OCI-M1 (cell line): ENCODE data around the gene DCST2.

Experiments used
- DNase-seq: peaks from one replicate; lab custom pipeline; 2025; lab: John Stamatoyannopoulos, UW

DCST2 gene

DNA sequence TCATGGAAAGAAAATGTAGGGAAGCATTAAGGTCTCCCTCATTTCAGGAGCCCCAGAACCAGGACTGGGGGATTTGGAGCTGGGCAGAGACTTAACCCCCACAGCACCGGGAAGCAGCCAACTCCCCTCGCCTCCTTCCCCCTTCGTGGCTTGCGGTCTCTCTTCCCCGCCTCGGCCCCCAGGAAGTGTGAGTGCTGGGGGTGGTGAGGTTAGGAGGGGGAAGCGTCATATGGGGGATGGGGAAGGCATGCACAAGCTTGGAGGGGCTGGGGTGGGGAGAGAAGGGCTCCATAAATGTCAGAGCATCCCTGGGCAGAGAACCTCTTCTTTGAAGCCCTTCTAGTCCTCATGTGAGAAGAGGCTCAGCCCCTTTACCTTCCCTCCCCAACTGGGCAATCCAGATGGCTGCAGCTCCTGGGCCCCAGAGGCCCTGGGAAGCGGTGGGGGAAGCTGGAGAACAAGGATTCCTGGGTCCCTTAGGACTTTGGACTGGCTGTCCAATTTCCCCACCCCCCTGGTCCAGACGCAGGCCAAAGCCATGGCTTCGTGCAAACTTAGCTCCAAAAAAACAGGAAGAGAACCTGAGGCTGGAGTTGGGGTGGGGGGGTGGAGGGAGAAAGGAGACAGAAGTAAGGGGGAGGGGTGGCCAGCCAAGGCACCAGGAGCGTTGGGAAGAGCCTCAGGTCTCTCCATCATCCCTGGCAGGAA is 23.2 kb downstream of the DCST2 start:
- peak; percentile 42 for DNase-seq

DNA sequence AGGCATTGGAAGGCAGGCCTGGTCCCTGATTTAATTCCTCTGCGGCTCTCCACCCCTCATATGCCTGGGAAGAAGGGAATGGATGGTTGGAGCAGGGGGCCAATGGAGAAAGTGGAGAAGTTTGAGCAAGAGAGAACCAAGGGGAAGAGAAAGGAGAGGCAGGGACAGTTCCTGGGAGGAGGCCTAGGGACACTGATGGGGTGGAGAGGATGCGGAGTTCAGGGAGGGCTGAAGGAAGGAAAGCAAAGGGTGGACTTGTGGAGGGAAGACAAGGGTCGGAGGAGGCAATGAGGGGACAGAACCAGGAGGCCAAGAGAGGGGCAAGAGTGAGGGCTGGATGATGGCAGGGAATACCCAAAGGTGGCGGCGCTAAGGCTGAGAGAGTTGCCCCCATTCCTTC is 23.8 kb downstream of the DCST2 start:
- DNase-seq = no peak

DNA sequence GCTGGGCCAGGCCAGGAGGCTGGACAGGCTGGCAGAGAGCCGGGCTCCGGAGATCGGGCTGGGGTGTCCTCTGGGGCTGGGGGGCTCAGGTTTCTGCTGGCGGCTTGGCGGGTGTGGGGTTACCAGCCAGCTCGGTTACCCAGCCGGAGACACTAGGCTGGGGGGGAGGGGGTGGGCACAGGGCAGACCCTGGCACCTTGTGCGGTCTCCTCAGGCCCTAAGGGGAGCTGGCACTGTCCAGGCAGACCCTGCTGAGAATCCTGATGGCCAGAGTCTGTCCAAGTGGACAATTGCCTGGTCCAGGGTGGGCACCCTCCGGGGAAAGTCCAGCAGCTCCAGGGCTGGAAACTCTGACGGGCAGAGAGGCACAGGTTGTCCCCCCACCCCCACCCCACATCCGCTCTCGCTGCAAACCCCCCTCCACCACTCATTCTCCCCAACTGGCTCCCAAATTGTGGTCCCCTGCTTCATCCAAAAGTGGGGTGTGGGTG is 24.3 kb downstream of the DCST2 start:
- no peak for DNase-seq

DNA sequence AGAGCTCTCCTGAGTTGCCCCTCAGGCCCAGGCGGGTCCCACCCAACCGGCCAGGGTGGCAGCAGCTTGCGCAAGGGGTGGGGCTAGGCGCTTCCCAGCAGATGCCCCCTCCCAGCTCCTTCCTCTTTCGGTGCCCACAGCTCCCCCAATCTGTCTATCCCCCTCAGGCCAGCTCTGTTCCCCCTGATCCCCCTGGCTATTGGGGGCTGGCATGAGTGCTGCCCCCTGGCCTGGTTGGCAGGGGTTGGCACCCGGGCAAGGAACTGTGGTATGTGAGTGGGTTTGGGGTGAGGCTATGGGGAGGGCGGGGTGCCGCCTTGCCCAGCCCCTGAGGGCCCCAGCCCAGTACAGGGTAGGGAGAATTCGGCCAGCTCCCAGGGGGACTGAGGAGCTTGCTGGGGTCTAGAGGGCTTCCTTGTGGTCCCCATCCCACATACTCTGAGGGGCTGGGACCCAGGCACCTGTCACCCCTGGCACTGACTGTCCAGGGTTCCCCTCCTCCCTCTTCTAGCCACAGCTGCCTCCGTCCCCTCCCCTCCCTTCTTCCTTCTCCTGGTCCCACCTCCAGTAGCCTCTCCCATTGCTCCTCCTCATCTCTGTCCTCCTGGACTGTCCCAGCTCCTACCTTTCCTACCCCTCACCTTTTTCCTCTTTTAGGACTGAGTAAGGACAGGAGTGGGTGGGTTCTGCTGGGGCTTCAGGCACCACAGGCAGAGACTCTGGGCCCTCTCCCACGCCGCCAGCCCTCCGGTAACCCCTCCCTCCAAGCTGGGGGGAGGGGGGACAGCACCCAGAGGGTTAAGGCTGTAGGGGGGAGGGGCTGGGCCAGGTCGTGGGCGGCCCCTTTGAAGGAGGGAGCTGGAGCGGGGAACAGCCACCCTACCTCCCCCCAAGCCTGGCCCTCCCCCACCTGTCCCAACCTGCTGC is 25.3 kb downstream of the DCST2 start:
- no peak for DNase-seq

DNA sequence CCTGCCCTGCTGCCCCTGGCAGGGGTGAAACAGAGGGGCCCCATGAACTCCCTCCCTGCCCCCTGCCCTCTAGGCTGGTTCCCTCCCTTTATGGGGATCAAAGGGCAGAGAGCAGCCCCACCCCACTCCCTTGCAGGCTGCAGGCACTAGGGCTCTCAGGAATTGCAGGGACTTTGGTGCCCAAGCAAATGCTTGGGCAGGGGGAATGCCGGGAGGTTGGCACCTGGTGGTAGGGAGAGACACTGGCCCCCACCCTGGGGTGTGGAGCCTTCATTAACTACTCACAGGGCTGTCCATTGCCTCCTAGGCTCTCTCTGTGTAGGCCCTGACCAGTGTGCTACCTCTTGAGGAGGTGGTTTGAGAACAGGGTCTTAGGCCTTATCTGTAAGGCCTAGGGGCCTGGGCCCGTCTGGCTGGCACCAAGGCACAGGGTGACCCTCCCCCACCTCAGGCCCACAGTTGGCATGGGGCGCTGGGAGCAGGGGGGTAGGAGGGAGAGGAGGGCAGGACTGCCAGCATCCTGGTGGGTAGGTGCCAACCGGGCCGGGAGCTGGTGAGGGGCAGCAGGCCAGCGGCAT is 26.2 kb downstream of the DCST2 start:
- no peak for DNase-seq

DNA sequence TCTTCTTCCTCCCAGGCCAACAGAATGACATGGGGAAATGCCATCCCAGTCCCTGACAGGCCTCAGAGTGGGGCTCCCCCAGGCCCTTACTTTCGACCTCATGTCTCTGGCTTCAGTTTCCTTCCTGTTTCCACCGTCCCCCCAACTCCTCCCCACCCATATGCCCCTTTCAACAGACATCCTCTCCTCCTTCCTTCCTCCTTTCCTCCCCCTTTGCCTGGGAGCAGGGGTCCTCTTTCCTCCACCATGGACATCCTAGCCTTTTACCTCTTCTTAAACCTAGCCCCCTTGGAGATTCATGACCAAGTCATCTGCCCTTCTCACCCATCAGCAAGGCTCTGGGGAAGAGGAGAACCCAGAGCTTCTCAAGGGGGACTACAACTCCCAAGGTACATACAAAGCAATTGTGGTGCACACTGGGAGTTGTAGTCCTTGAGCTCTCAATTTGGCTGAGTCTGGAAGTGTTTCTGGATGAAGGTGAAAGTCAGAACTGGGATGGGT is 26.9 kb downstream of the DCST2 start:
- DNase-seq = peak; percentile 58

DNA sequence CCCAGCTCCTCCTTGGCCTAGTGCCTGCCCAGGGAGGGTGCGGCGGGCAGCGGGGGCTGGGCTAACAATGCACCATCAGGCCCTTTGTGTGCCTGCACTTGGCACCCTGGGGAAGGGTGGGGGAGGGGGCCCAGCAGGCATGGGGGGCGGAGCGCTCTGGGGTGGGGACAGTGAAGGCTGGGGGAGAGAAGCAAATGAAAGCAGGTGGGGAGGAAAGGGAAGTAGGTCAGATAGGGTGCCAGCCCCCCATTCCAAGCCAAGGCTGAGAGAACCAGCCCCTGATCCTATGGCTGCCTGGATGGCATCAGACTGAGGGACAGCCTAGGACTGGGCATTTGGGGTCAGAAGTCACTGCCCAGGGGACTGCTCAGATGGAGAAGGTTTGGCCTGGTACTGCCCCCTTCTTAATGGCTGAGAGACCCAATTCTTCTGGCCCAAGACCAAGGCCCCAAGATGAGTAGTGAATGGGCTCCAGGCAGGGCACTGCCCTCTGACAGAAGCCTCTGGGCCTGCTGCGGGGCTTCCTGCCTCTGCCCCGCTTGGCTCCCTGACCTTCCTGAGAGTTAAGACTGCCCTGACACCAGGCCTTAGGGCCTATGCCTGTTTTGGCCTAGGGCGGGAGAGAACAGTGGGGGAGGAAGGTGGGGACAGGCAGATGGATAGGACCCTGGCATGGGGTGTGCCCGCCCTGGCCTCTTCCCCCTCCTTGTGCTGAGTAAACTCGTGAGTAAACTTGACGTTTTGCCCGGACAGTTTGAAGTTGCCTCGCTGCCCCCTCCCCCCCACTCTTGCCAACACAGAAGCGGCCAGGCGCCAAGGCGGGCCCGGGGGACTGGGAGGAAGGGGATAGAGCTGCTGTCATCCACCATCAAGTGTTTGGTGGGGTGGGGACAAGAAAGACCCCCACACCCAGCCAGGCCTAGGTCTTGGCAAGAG is 28.2 kb downstream of the DCST2 start:
- no peak for DNase-seq

DNA sequence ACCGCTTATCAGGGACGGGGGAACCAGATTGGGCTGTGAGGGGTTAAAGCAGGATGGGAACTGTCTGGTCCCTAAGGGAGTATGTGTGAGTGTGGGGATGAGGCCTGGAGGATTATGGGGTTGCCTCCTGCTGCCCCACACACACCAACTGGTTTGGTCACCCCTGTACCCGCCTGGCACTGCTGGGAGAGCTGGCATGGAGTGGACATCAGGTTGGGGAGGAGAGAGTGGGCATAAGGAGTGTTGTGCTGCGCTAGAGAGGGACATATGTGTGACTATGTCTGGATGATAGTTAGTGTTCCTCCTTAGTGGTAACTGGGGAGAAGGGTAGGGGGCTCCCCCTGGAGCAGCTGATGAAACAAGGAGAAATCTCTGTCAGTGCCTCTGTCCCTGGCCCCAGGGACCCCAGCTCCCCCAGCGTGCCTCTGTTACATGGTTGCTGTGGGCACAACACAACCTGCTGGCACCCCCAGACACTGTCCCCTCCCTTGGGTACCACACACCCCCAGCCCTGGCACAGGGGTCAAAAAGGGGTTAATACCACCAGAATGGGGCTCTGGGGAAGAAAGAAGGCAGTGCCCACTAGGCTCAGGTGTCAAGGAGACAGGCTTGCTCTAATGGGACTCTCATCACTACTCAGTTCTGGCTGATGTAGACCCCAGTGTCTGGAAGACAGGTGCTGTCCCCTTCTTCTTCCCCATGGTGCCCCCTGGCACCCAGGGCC is 29.1 kb downstream of the DCST2 start:
- peak; percentile 66 for DNase-seq

DNA sequence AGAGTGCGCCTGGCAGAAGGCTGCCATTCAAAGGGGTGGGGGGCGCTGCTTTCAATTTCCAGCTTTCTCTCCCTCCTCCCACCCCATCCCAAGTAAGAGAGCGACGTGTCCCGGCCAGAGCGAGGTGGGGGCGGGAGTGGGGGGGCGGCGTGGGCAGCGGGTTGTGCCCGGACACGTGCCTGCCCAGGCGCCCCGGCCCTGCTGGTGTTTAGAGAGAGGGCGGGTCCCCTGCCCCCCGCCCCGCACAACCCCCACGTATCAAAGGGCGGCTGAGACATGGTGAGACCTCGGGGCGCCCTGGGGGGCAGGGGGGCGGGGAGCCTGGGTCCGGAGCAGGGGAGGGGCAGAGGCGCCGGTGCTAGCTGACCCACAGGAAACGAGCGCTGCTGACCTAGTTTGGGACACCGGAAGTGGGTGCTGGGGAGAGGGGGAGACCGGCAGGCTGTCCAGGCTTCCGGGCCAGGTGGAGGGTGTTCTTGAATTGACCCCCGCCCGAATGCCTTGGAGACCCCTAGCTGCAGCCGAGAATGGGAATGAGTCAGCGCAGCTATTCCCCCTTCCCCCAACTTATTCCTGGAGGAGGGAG is 29.7 kb downstream of the DCST2 start:
- peak; percentile 83 for DNase-seq

DNA sequence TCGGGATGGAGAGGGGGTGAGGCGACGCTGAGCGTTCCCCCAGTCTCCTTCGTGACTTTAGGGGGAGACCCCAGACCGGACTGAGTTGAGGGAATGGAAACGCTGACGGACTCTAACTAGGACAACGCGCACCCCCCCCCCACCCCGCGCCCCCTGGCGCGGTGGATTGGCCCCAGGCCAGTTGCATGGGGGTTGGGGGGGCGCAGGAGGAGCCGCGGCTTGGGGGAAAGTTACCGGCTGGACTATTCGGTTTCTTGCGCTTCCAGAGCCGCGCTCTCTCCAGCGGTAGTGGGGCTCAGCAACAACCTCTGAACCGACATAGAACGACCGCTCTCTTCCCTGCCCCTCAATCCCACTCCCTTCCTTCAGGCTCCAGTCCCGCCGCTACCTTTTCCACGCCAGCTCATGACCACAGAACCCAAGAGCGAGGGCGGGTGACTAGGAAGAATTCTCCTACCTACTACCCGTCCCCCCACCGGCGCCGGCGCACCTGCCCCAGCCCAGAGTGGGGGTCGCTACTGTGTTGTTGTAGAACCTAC is 30.3 kb downstream of the DCST2 start:
- peak; percentile 68 for DNase-seq

DNA sequence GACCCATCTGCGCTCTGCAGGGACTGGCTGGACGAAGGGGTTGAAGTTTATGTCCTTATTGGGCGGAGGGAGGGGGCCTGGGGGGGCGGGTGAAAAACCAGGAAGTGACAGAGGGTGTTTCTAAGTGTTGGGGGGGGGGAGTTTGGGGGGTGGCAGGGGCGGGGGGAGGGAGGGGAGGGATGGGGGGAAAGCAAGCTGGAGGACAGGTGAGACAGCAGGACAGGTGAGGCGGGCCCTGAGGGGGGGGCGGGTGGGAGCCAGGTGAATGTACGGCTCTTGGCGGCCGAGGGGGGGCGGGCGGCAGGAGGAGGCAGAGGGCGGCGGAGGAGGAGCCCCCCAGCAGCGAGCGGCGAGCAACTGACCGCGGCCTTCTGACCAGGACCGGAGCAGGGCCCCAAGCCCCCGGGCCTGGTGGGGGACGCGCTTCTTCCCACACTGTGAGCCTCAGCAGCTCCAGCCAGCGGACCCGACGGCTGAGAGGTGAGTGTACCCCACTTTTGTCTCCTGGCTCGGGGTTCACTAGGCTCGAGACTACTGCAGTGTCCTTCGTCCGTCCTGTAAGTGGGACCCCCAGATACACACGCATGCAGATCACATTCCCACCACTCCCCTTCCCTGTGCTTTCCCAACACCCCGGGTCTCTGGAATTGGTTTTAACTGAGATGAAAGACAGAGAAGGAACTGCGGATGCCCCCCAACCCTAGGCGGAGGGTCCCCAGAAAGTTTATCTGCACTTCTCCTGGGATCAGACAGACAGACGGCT is 30.9 kb downstream of the DCST2 start, which contains the start of gene ZBTB7B:
Gene ZBTB7B, plus strand, starts transcription at position 339 of the 763 bp plus-strand sequence. CDS start 11,859 bp downstream, outside the sequence.
- peak; percentile 68 for DNase-seq

DNA sequence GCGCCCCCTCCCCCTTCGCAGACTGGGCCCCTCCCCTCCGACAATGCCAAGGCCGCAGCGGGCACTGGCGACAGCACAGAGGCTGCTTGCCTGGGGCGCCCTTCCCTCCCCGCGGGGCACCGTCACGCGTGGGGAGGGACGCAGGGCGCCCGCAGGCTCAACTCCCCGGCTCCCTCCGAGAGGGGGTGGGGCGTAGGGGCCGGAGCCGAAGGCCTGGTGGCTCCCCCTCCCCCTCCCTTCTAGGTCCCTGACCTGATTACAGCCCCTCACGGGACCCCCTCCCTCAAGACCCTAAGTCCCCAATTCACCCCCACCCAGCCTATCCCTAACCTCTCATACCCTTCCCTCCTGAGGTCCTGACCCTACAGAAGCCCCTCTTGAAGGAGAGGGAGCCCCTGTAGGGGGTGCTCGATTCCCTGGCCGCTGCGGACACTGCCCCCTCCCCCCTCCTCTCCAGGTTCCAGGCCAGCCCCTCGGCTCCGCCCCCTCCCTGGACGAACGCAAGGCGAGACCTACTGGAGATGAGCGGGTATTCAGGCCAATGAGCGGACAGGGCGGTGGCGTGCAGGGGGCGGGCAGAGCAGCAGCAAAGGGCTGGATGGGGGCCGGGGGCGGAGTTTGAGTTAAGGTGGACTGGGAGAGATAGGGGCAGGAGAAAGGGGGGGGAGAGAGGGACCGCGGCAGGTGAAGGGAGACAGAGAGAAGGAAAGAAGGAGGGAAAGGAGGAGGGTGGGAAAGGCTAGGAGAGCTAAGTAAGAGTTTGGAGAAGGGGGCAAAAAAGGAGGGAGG is 31.7 kb downstream of the DCST2 start:
- peak; percentile 99 for DNase-seq

DNA sequence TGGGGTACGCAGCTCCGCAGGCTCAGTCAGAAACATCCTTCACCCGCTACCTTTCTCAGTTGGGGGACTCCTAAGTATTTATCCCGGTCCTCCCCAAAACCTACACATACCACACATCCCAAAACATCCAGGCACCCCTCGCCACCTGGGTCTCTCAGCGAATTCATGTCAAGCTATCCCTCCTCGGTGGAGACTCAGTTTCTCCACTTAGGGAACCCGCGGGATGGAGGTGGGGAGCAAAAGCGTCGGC is 32.2 kb downstream of the DCST2 start:
- DNase-seq = no peak

DNA sequence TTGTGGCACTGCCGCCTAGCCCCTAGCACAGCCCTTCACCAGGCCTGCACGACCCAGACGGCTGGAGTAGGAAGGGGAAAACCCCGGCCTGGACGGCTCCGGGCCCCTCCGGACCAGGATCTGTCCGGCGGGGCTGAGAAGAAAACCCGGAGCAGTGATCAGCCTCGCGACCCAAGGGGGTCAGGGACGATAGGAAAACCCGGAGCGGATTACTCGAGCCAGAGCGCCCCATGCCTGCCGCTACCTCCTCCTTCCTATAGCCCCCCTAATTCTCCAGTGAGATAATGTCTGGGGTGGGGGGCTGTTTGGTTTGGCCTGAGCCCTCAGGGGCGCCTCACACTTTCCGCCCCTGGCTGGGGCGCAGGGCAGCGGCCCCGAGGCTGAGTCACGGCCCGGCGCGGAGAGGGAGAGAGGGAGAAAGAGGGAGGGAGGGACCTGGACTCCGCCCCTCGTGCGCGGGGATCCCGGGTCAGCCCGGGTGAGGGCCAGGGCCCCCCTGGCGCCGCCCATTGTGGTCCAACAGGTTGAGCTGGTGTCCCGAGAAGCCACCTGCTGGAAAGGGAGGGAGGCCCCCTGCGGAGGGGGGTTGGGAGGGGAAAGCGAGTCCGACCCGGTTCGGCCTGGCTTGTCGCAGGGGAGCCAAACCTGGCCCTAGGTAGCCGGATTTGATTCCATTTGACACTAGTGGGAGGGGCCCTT is 32.7 kb downstream of the DCST2 start:
- peak; percentile 97 for DNase-seq

DNA sequence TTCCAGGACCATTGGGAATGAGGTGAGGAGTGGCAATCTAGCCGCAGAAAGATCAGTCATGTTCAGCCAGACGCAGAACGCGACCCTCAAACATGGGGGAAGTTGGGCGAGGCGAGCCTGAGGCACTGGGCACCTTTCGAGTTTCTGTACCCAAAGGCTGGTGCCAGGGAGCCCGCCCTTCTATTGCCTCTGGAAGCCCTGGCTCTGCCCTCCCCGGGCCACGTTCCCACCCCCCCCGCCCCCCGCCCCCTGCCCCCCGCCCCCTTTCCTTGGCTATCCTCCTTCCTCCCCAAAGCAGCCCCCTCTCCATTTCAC is 33.2 kb downstream of the DCST2 start:
- DNase-seq = no peak

DNA sequence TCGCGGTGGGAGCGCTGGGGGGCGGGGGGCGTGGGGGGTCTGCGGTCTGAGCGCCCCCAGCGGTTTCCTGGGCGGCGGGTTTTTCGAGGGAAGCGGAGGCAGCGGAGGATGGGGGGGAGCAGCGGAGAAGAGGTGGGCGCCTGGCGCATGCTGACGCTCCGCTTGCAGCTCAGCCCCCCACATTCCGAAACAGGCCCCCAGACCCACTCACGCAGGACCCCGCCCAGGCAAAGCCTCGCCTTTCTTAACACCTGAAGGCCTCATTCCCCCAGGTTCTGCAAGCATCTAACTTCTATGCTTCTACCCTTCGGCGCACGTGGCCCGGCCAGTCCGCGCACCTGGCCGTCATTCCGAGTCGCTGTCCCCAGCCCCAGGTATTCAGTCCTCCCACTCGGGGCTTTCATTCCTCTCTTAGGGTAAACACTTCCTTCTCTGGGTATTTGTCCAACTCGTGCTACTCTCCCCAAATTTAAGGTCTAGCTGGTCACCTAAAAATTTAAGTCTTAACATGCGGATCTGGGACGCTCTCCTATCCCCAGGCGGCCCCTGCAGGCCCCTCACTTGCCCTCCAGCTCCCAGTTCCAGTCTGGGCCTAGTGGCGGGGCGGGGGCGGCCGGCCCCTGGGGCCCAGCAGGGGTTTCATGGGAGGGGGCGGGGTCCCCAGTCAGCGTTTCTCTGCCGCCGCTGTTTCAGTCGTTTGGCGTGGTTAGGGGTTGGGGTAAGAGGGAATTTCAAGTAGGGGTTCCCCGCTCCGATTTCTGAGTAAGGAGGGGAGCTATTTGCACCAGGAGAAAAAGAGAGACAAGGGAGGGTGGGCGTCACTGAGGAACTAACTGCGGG is 33.8 kb downstream of the DCST2 start:
- DNase-seq = peak; percentile 92
